Esophagus squamous epithelium (tissue), 5 donors: Measurements from ENCODE around the gene PTER. TPM values are rescaled to one million over a fixed set of nuclear protein-coding genes. Genes with fewer than 3 reads are reported as not detected.

Source experiments
- DNase-seq: peaks from one replicate; lab custom pipeline; 2025; lab: John Stamatoyannopoulos, UW
- H3K27ac ChIP-seq, 4 donors: fragments of 200-600 bp; sonication (generic); one replicate each; pipeline ENCODE4 v1.5.1; 2016 to 2019; ENCODE audit warnings: mild to moderate bottlenecking in 1 of 4
- H3K27me3 ChIP-seq, 4 donors: fragments of 200-600 bp; sonication (generic); 1 replicate in 3 of 4; 2 replicates in 1 of 4; pipeline versions ENCODE4 v1.5.1 to v1.6.0; 2017 to 2021; ENCODE audit warnings: antibody characterized with exemption in 1 of 4
- H3K36me3 ChIP-seq, 3 donors: fragments of 200-600 bp; sonication (generic); one replicate each; pipeline ENCODE4 v1.5.1; 2016 to 2019
- H3K4me1 ChIP-seq, 3 donors: fragments of 200-600 bp; sonication (generic); one replicate each; pipeline ENCODE4 v1.5.1; 2017 to 2019
- H3K4me3 ChIP-seq, 4 donors: fragments of 200-600 bp; sonication (generic); 1 replicate in 3 of 4; 2 replicates in 1 of 4; pipeline ENCODE4 v1.5.1; 2016 to 2019; ENCODE audit warnings: mild to moderate bottlenecking in 2 of 4, moderate library complexity in 1 of 4
- H3K9me3 ChIP-seq, 3 donors: fragments of 200-600 bp; sonication (generic); one replicate each; pipeline ENCODE4 v1.5.1; 2016 to 2019
- CTCF ChIP-seq, 6 experiments: fragments of 450-650 bp in 4 of 6; fragments of 200-600 bp in 2 of 6; sonication (generic) in 2 of 6; IDR thresholded peaks; one replicate each; pipeline ENCODE4 v1.5.1; 2016 to 2019; ENCODE audit warnings: antibody characterized with exemption in 6 of 6, mild to moderate bottlenecking in 4 of 6, moderate library complexity in 4 of 6
- POLR2A ChIP-seq, 4 donors: fragments of 450-650 bp; IDR thresholded peaks; one replicate each; pipeline ENCODE4 v1.6.1; 2017; ENCODE audit warnings: antibody characterized with exemption in 4 of 4, mild to moderate bottlenecking in 4 of 4, moderate library complexity in 3 of 4
- WGBS, 2 donors: methylation state at CpG; one replicate each; pipeline ENCODE4 v1.1.5; 2018; 5-methylcytosine and 5-hydroxymethylcytosine counted together
- intact Hi-C: fragments of 100-400 bp; cut with DNase I; formaldehyde crosslinking; loops from one replicate; pipeline ENCODE4 v1.15.0; 2022
- total RNA-seq, 4 donors: library from RNA; depleted of rRNA; stranded (reverse); fragments of >200 nt; gene quantifications; one replicate each; pipeline ENCODE4 v1.1.0, GENCODE V29; 2016
- donor health status: DM: yes; HTN: yes; CAD: no.

Gene PTER
- total RNA-seq, 4 donors from 2014 or later: 4.4 to 10.3 (median 8.2) TPM

- intact Hi-C loops: no loop called here
Measured at GRCh38 chr10:16470747-16471146, 33.9 kb downstream of the PTER start.

GRCh38 chr10:16472828-16473227 lies 36.0 kb downstream of the PTER start:
- WGBS, 2 donors: 80 to 89% methylated on average over 3 of the region's 3 CpGs
- DNase-seq: no peak
- intact Hi-C loops: no loop called here
- TF ChIP-seq POLR2A (IDR thresholded peaks at IDR 0.05) (no peak), CTCF (IDR thresholded peaks at IDR 0.05) (no peak)
- Histone ChIP-seq H3K27me3 (no peaks in the 10 kb centered on the region), H3K27ac (no peak overlapping the region), H3K4me3 (no peak overlapping the region), H3K9me3 (no peaks in the 10 kb centered on the region), H3K4me1 (no peaks in the 10 kb centered on the region), H3K36me3 (no peaks in the 10 kb centered on the region)

More at GRCh38 chr10:16470747-16471146, 33.9 kb downstream of the PTER start:
- Histone ChIP-seq H3K36me3 (no peaks in the 10 kb centered on the region), H3K9me3 (no peaks in the 10 kb centered on the region), H3K27me3 (no peaks in the 10 kb centered on the region), H3K4me3 (no peak overlapping the region), H3K4me1 (no peaks in the 10 kb centered on the region), H3K27ac (no peak overlapping the region)
- WGBS, 2 donors: 69 to 80% methylated on average over 5 of the region's 5 CpGs
- TF ChIP-seq CTCF (IDR thresholded peaks at IDR 0.05) (no peak), POLR2A (IDR thresholded peaks at IDR 0.05) (no peak)
- DNase-seq: no peak

- intact Hi-C loops: no loop called here
- no peaks in the 10 kb centered on the region for H3K27me3 ChIP-seq
- 57 to 84% methylated on average over 1 of the region's 1 CpG for WGBS, 2 donors
- H3K9me3 ChIP-seq: no peaks in the 10 kb centered on the region
- no peak for TF ChIP-seq POLR2A (IDR thresholded peaks at IDR 0.05)
- TF ChIP-seq CTCF (IDR thresholded peaks at IDR 0.05): no peak
- H3K4me1 ChIP-seq: no peaks in the 10 kb centered on the region
- H3K27ac ChIP-seq: no peak overlapping the region
- H3K36me3 ChIP-seq: no peaks in the 10 kb centered on the region
- no peak for DNase-seq
- no peak overlapping the region for H3K4me3 ChIP-seq
Measured at GRCh38 chr10:16477757-16478156, 40.9 kb downstream of the PTER start.

- WGBS, 2 donors: 83 to 87% methylated on average over 4 of the region's 4 CpGs
- no peaks in the 10 kb centered on the region for H3K36me3 ChIP-seq
- intact Hi-C loops: no loop called here
- no peak overlapping the region for H3K27ac ChIP-seq
- H3K4me3 ChIP-seq: no peak overlapping the region
- no peak for DNase-seq
- H3K27me3 ChIP-seq: no peaks in the 10 kb centered on the region
- H3K4me1 ChIP-seq: no peaks in the 10 kb centered on the region
- TF ChIP-seq CTCF (IDR thresholded peaks at IDR 0.05): no peak
- TF ChIP-seq POLR2A (IDR thresholded peaks at IDR 0.05): no peak
- no peaks in the 10 kb centered on the region for H3K9me3 ChIP-seq
Measured at GRCh38 chr10:16478801-16479200, 42.0 kb downstream of the PTER start.

GRCh38 chr10:16481052-16481728 lies 44.4 kb downstream of the PTER start:
- intact Hi-C loops: no loop called here
- H3K4me1 ChIP-seq: no peaks in the 10 kb centered on the region
- no peak overlapping the region for H3K4me3 ChIP-seq
- no peak for TF ChIP-seq POLR2A (IDR thresholded peaks at IDR 0.05)
- TF ChIP-seq CTCF (IDR thresholded peaks at IDR 0.05): no peak
- 24 to 54% methylated on average over 5 of the region's 5 CpGs for whole genome bisulfite sequencing, 2 donors
- peaks cover 0 to 2% (median 0%) of the 10 kb centered on the region in 3 donors for H3K36me3 ChIP-seq
- DNase-seq: no peak
- H3K27me3 ChIP-seq: no peaks in the 10 kb centered on the region
- H3K9me3 ChIP-seq: no peaks in the 10 kb centered on the region
- H3K27ac ChIP-seq: no peak overlapping the region
